ENCODE data around the gene PHACTR3.

PHACTR3 gene

GRCh38 chr20:59814840-59815340 is 210.6 kb downstream of the PHACTR3 start:
- no peak for DNase-seq (ENCODE audit: low read depth in 2 of 2)

GRCh38 chr20:59816146-59816738 is 211.9 kb downstream of the PHACTR3 start:
- DNase-seq (ENCODE audit: low read depth in 2 of 2): no peak

GRCh38 chr20:59817406-59817805 is 213.1 kb downstream of the PHACTR3 start:
- no peak for DNase-seq (ENCODE audit: low read depth in 2 of 2)

GRCh38 chr20:59817846-59818615 is 213.7 kb downstream of the PHACTR3 start:
- DNase-seq (ENCODE audit: low read depth in 2 of 2): no peak

- DNase-seq (ENCODE audit: low read depth in 2 of 2): no peak
Measured at GRCh38 chr20:59818911-59819310, 214.6 kb downstream of the PHACTR3 start.

- no peak for DNase-seq (ENCODE audit: low read depth in 2 of 2)
Measured at GRCh38 chr20:59819496-59820203, 215.3 kb downstream of the PHACTR3 start.

- DNase-seq (ENCODE audit: low read depth in 2 of 2): no peak
Measured at GRCh38 chr20:59820204-59821041, 216.1 kb downstream of the PHACTR3 start.

GRCh38 chr20:59821201-59821600 is 216.9 kb downstream of the PHACTR3 start:
- DNase-seq (ENCODE audit: low read depth in 2 of 2): no peak

- DNase-seq (ENCODE audit: low read depth in 2 of 2): no peak
Measured at GRCh38 chr20:59821788-59822187, 217.4 kb downstream of the PHACTR3 start.

- DNase-seq (ENCODE audit: low read depth in 2 of 2): no peak
Measured at GRCh38 chr20:59822291-59823029, 218.1 kb downstream of the PHACTR3 start.

- no peak for DNase-seq (ENCODE audit: low read depth in 2 of 2)
Measured at GRCh38 chr20:59823030-59823423, 218.7 kb downstream of the PHACTR3 start.

- no peak for DNase-seq (ENCODE audit: low read depth in 2 of 2)
Measured at GRCh38 chr20:59823491-59824259, 219.3 kb downstream of the PHACTR3 start.

GRCh38 chr20:59824711-59825562 is 220.6 kb downstream of the PHACTR3 start:
- DNase-seq (ENCODE audit: low read depth in 2 of 2): no peak

GRCh38 chr20:59825563-59825920 is 221.2 kb downstream of the PHACTR3 start:
- no peak for DNase-seq (ENCODE audit: low read depth in 2 of 2)

- no peak for DNase-seq (ENCODE audit: low read depth in 2 of 2)
Measured at GRCh38 chr20:59825944-59826759, 221.8 kb downstream of the PHACTR3 start.

- no peak for DNase-seq (ENCODE audit: low read depth in 2 of 2)
Measured at GRCh38 chr20:59827138-59828056, 223.1 kb downstream of the PHACTR3 start.

All from stimulated activated CD4-positive, alpha-beta T cell treated with anti-CD3 and anti-CD28 coated beads, Interleukin-12 subunit alpha, Interleukin-12 subunit beta, amount 100 ng/mL, for 24 hours (primary cell).